ENCODE results near the gene SIRT6. TPM values are rescaled to one million over a fixed set of nuclear protein-coding genes. Genes with fewer than 3 reads are reported as not detected.

Gene SIRT6
- total RNA-seq, 2 donors from 2014 or later, result 13.2 to 54.1 TPM

- H3K9me3 ChIP-seq, result no peaks in the 10 kb centered on the region
- H3K4me3 ChIP-seq, result no peak overlapping the region
- TF ChIP-seq CTCF (IDR thresholded peaks at IDR 0.05) (no peak), POLR2A (IDR thresholded peaks at IDR 0.05) (no peak)
- intact Hi-C loops (cut with DNase I), result no loop called here
- no peaks in the 10 kb centered on the region for H3K4me1 ChIP-seq
- no peaks in the 10 kb centered on the region for H3K27me3 ChIP-seq
- 76 to 90% methylated on average over 13 to 14 of the region's 15 CpGs for WGBS, 2 donors
- no peaks in the 10 kb centered on the region for H3K36me3 ChIP-seq (replicated peaks in 1 of 2; ENCODE audit: insufficient read depth in 1 of 2, low read depth in 2 of 2)
- no peak for ATAC-seq
- DNase-seq, result no peak
- H3K27ac ChIP-seq, result no peak overlapping the region
Measured at GRCh38 chr19:4210166-4210731, 27.9 kb upstream of the SIRT6 start.

GRCh38 chr19:4208385-4209094 is 26.2 kb upstream of the SIRT6 start:
- no peak for ATAC-seq
- H3K9me3 ChIP-seq, result no peaks in the 10 kb centered on the region

GRCh38 chr19:4206818-4207484 is 24.6 kb upstream of the SIRT6 start:
- intact Hi-C loops (cut with DNase I), result no loop called here

More at GRCh38 chr19:4208385-4209094, 26.2 kb upstream of the SIRT6 start:
- DNase-seq, result no peak
- 72 to 85% methylated on average over 13 of the region's 13 CpGs for WGBS, 2 donors
- no peak overlapping the region for H3K27ac ChIP-seq
- H3K4me3 ChIP-seq, result no peak overlapping the region
- peaks cover 7% of the 10 kb centered on the region for H3K4me1 ChIP-seq
- no peaks in the 10 kb centered on the region for H3K36me3 ChIP-seq (replicated peaks in 1 of 2; ENCODE audit: insufficient read depth in 1 of 2, low read depth in 2 of 2)
- no peak for TF ChIP-seq POLR2A (IDR thresholded peaks at IDR 0.05)
- no peaks in the 10 kb centered on the region for H3K27me3 ChIP-seq
- intact Hi-C loops (cut with DNase I), result no loop called here

GRCh38 chr19:4201798-4202197 is 19.4 kb upstream of the SIRT6 start:
- peaks cover 7% of the 10 kb centered on the region for H3K4me1 ChIP-seq
- TF ChIP-seq POLR2A (IDR thresholded peaks at IDR 0.05), result no peak
- ATAC-seq (no peak), DNase-seq (no peak)
- no peaks in the 10 kb centered on the region for H3K9me3 ChIP-seq
- 56 to 58% methylated on average over 4 of the region's 4 CpGs for WGBS, 2 donors
- H3K36me3 ChIP-seq (replicated peaks in 1 of 2; ENCODE audit: insufficient read depth in 1 of 2, low read depth in 2 of 2), result no peaks in the 10 kb centered on the region
- intact Hi-C loops (cut with DNase I), result no loop called here
- no peak overlapping the region for H3K27ac ChIP-seq
- H3K27me3 ChIP-seq, result peaks cover 0 to 9% of the 10 kb centered on the region in 2 donors
- no peak overlapping the region for H3K4me3 ChIP-seq

More at GRCh38 chr19:4206818-4207484, 24.6 kb upstream of the SIRT6 start:
- no peak for DNase-seq
- no peaks in the 10 kb centered on the region for H3K27me3 ChIP-seq
- H3K4me1 ChIP-seq, result peaks cover 7% of the 10 kb centered on the region
- TF ChIP-seq CTCF (IDR thresholded peaks at IDR 0.05), result no peak
- no peak for TF ChIP-seq POLR2A (IDR thresholded peaks at IDR 0.05)
- no peak overlapping the region for H3K4me3 ChIP-seq
- no peak for ATAC-seq
- H3K9me3 ChIP-seq, result no peaks in the 10 kb centered on the region
- no peak overlapping the region for H3K27ac ChIP-seq
- H3K36me3 ChIP-seq (replicated peaks in 1 of 2; ENCODE audit: insufficient read depth in 1 of 2, low read depth in 2 of 2), result no peaks in the 10 kb centered on the region
- 74 to 82% methylated on average over 10 of the region's 10 CpGs for WGBS, 2 donors

GRCh38 chr19:4200940-4201542 is 18.7 kb upstream of the SIRT6 start:
- TF ChIP-seq POLR2A (IDR thresholded peaks at IDR 0.05) (no peak), CTCF (IDR thresholded peaks at IDR 0.05) (no peak)
- ATAC-seq, result no peak

More at GRCh38 chr19:4200940-4201542, 18.7 kb upstream of the SIRT6 start:
- intact Hi-C loops (cut with DNase I), result no loop called here
- Histone ChIP-seq H3K27ac (no peak overlapping the region), H3K4me1 (peaks cover 7% of the 10 kb centered on the region), H3K36me3 (replicated peaks in 1 of 2; ENCODE audit: insufficient read depth in 1 of 2, low read depth in 2 of 2) (no peaks in the 10 kb centered on the region), H3K4me3 (no peak overlapping the region), H3K9me3 (no peaks in the 10 kb centered on the region), H3K27me3 (peaks cover 0 to 17% of the 10 kb centered on the region in 2 donors)
- no peak for DNase-seq
- 56 to 61% methylated on average over 2 of the region's 2 CpGs for WGBS, 2 donors
